ENCODE measurements around the gene TLNRD1.

Gene TLNRD1

DNA sequence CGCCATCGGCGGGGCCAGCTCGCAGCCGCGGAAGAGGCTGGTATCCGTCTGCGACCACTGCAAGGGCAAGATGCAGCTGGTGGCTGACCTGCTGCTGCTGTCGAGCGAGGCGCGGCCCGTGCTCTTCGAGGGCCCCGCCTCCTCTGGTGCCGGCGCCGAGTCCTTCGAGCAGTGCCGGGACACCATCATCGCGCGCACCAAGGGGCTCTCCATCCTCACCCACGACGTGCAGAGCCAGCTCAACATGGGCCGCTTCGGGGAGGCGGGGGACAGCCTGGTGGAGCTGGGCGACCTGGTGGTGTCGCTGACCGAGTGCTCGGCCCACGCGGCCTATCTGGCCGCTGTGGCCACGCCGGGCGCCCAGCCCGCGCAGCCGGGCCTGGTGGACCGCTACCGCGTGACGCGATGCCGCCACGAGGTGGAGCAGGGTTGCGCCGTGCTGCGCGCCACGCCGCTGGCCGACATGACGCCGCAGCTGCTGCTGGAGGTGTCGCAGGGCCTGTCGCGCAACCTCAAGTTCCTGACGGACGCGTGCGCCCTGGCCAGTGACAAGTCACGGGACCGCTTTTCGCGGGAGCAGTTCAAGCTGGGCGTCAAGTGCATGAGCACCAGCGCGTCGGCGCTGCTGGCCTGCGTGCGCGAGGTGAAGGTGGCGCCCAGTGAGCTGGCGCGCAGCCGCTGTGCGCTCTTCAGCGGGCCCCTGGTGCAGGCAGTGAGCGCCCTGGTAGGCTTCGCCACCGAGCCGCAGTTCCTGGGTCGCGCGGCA is 1.8 kb downstream of the TLNRD1 start:
- Mint-ChIP-seq H3K27me3 (no peaks in the 10 kb centered on the region), H3K36me3 (ENCODE audit: low read depth) (peaks cover 52% of the 10 kb centered on the region), H3K9me3 (peaks cover 1% of the 10 kb centered on the region), H3K4me1 (ENCODE audit: low read depth) (peaks cover 58% of the 10 kb centered on the region), H3K4me3 (peak overlapping the region; percentile 78), H3K27ac (peak overlapping the region; percentile 79)
- DNase-seq: no peak

DNA sequence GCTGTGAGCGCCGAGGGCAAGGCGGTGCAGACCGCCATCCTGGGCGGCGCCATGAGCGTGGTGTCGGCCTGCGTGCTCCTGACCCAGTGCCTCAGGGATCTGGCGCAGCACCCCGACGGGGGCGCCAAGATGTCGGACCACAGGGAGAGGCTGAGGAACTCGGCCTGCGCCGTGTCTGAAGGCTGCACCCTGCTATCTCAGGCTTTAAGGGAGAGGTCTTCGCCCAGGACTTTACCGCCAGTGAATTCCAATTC is 2.3 kb downstream of the TLNRD1 start:
- DNase-seq: no peak
- H3K27ac Mint-ChIP-seq: no peak overlapping the region
- peak overlapping the region; percentile 73 for H3K4me3 Mint-ChIP-seq
- H3K9me3 Mint-ChIP-seq: no peaks in the 10 kb centered on the region
- H3K36me3 Mint-ChIP-seq (ENCODE audit: low read depth): peaks cover 52% of the 10 kb centered on the region
- no peaks in the 10 kb centered on the region for H3K27me3 Mint-ChIP-seq
- H3K4me1 Mint-ChIP-seq (ENCODE audit: low read depth): peaks cover 62% of the 10 kb centered on the region

DNA sequence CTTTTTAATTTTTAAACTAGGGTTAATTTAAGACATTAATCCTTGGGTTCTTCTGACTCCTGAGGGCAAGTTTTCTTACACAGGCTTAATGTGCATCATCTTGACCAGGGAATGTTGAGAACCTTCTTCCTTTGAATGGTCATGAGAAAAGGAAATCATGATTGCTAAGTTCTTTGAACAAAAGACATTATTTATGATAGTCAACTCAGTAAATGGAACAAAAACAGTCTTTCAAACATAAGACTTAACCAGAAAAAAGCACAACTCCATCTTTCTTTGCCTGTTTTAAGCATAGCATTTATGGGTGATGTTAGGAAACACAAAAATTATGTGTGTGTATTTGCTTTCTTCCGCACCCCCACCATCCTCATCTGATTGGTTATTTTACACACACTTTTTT is 5.4 kb downstream of the TLNRD1 start:
- Mint-ChIP-seq H3K9me3 (no peaks in the 10 kb centered on the region), H3K36me3 (ENCODE audit: low read depth) (peaks cover 44% of the 10 kb centered on the region), H3K4me1 (ENCODE audit: low read depth) (peaks cover 70% of the 10 kb centered on the region)

DNA sequence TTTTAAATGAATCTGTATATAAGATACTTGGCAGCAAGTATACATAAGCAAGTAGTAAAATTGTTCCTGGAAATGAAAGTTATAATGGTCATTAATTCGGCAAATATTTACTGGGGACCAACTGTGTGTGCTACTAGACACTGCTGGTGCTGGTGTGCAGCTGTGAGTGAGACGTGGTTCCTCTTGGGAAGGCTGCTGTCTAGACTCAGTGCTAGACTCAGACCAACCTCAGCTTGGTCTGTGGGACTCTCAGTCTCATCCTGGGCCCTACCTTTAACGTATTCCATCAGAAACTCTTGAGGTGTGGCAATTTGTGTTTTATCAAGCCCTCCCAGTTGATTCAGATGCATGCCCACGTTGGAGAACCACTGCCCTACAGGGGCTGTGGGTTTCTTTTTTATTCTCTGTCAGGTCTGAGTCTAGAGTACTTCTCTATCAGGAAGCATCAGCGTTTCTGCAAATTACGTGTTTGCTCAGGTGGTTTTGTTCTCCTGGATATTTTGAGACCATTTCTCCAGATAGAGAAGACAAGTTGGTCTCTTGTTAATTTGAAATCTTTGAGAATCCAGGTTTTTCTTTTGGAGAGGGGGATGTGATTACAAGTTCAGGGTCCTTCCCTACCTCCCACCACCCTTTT is 6.8 kb downstream of the TLNRD1 start:
- no peak for DNase-seq
- Mint-ChIP-seq H3K4me3 (no peak overlapping the region), H3K27me3 (no peaks in the 10 kb centered on the region), H3K9me3 (no peaks in the 10 kb centered on the region), H3K36me3 (ENCODE audit: low read depth) (peaks cover 40% of the 10 kb centered on the region), H3K4me1 (ENCODE audit: low read depth) (peaks cover 76% of the 10 kb centered on the region), H3K27ac (peak overlapping the region; percentile 26)

More for the DNA sequence above, 5.4 kb downstream of the TLNRD1 start:
- H3K4me3 Mint-ChIP-seq: no peak overlapping the region
- H3K27me3 Mint-ChIP-seq: no peaks in the 10 kb centered on the region
- no peak overlapping the region for H3K27ac Mint-ChIP-seq
- DNase-seq: no peak

DNA sequence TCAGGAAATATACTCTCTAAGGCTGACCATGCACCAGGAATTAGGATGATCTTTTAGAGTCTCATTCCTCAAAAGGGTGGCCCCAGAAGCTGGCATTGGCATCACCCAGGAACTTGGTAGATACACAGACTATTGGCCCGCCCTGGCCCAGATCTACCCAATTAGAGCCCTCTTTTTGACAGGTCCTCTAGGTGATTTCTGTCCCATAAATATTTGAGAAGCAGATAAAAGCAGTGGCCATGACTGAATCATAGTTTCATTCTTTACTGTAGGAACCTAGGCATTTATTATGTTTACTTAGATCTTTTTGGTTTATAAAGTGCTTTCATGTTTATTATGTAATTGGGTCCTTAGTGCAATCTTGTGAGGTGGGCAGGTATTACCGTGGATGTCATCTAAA is 7.6 kb downstream of the TLNRD1 start:
- Mint-ChIP-seq H3K36me3 (ENCODE audit: low read depth) (peaks cover 37% of the 10 kb centered on the region), H3K27me3 (no peaks in the 10 kb centered on the region), H3K9me3 (no peaks in the 10 kb centered on the region), H3K4me3 (no peak overlapping the region), H3K4me1 (ENCODE audit: low read depth) (peaks cover 72% of the 10 kb centered on the region), H3K27ac (no peak overlapping the region)
- DNase-seq: no peak

DNA sequence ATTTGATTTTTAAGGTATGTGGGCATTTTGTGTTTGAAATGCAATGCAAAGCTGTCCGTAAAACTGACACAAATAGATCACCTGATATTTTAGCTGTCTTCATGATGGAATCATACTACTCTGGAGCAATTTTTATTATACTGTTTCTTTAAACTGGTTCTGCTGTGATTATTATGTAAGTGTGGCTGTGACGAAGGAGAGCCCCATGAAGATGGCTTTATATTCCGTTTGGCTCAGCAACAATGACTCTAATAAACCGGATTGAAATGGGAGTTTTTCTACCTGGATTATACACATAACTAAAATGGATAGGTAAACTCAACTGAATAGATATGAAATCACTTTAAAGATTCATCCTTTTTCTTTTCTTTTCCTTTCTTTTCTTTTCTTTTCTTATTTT is 9.4 kb downstream of the TLNRD1 start:
- Mint-ChIP-seq H3K27ac (no peak overlapping the region), H3K4me1 (ENCODE audit: low read depth) (peaks cover 59% of the 10 kb centered on the region), H3K27me3 (no peaks in the 10 kb centered on the region), H3K9me3 (no peaks in the 10 kb centered on the region), H3K36me3 (ENCODE audit: low read depth) (peaks cover 19% of the 10 kb centered on the region), H3K4me3 (no peak overlapping the region)
- DNase-seq: no peak

DNA sequence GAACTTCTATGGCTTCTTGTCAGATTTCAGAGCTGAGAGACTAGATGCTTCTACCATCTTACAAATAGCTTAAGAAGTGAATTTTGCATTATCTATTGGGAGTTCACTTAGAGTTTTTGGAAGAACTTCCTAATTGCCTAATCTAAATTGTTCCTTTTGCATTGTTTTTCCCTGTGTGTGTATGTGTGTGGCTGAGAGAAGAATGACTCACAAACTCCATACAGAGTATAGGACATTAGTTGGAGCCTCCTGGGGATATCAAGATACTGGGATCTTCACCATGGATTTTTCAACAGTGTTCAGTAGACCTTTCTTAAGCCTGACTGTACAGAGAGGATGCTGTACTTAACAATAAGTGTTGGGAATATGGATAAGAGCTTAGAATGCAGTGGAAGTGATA is 10.9 kb downstream of the TLNRD1 start:
- Mint-ChIP-seq H3K27me3 (no peaks in the 10 kb centered on the region), H3K4me1 (ENCODE audit: low read depth) (peaks cover 49% of the 10 kb centered on the region), H3K9me3 (no peaks in the 10 kb centered on the region), H3K27ac (no peak overlapping the region), H3K4me3 (no peak overlapping the region), H3K36me3 (ENCODE audit: low read depth) (peaks cover 6% of the 10 kb centered on the region)
- no peak for DNase-seq

DNA sequence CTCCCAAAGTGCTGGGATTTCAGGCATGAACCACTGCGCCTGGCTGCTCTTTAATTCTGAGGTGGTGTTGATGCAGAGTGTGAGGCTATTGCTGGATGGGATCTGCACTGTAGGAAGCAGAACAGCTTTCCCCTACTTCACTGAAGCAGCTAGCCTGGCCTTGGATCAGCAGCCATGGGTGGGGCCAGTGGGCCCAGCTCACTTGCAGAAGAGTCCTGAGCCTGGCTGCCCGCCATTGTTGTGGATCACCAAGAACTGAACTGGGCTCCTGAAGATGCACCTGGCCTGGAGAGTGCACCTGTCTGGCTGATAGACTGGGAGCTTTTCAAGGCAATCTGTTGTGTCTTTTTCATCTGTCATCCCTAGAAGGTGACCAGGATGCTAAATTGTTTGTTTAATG is 11.9 kb downstream of the TLNRD1 start:
- no peak overlapping the region for H3K27ac Mint-ChIP-seq
- H3K27me3 Mint-ChIP-seq: no peaks in the 10 kb centered on the region
- H3K36me3 Mint-ChIP-seq (ENCODE audit: low read depth): no peaks in the 10 kb centered on the region
- no peaks in the 10 kb centered on the region for H3K9me3 Mint-ChIP-seq
- no peak overlapping the region for H3K4me3 Mint-ChIP-seq
- DNase-seq: no peak
- peaks cover 45% of the 10 kb centered on the region for H3K4me1 Mint-ChIP-seq (ENCODE audit: low read depth)

DNA sequence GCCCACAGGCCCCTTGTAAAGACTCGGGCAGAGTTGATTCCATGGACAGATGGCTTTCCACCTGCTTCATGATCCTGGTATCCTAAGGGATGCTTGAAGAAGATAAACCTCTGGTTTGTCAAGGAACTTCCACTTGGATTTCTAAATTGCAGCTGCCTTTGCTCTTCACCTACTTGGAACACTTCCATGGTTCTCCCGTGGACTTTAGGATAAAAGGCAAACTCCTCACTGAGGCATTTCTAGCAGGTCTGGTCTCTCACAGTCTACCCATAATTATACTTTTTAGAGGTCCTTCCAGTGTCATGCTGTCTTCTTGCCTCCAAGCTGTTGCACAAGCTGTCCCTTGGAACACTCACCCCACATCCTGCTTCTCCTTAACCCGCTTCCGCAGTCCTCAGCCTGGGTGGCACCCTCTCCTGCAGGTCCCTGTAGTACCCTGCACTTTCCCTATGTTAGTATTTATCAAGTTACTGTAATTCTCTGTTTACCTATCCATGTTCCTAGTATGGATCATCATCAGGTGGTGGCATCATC is 12.7 kb downstream of the TLNRD1 start:
- DNase-seq: no peak
- H3K36me3 Mint-ChIP-seq (ENCODE audit: low read depth): no peaks in the 10 kb centered on the region
- no peak overlapping the region for H3K27ac Mint-ChIP-seq
- H3K9me3 Mint-ChIP-seq: no peaks in the 10 kb centered on the region
- no peaks in the 10 kb centered on the region for H3K27me3 Mint-ChIP-seq
- peaks cover 36% of the 10 kb centered on the region for H3K4me1 Mint-ChIP-seq (ENCODE audit: low read depth)
- H3K4me3 Mint-ChIP-seq: no peak overlapping the region

DNA sequence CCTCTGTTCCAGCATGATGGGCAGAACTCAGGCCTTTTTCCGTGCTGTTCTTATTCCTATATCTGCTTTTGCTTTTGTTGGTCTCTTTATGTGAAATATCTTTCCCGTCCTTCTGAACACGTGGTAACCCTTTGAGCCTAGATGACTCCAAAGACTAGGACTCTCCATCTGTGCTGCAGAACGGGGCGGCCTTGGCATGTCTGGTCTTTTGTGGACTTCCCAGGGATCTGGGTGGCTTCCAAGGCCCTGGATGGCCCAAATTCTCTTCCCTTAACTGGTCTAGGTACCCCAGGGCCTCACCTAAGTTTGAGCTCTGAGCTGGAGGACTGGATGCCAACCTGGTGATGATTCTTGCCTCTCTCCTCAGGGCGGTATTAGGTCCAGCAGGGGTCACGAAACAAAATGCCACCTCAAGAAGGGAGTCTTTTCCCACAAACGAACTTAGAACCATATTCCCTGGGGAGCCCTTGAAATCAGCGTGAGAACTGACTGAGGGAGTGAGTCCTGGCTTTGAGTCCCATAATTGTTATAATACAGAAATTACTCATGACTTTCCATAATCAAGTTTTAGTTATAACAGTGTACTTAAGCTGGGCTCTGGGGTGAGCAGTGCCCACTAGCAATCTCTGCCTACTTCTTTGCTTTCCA is 13.8 kb downstream of the TLNRD1 start:
- Mint-ChIP-seq H3K9me3 (no peaks in the 10 kb centered on the region), H3K36me3 (ENCODE audit: low read depth) (no peaks in the 10 kb centered on the region), H3K27ac (no peak overlapping the region), H3K4me1 (ENCODE audit: low read depth) (peaks cover 27% of the 10 kb centered on the region), H3K4me3 (no peak overlapping the region), H3K27me3 (no peaks in the 10 kb centered on the region)
- no peak for DNase-seq

DNA sequence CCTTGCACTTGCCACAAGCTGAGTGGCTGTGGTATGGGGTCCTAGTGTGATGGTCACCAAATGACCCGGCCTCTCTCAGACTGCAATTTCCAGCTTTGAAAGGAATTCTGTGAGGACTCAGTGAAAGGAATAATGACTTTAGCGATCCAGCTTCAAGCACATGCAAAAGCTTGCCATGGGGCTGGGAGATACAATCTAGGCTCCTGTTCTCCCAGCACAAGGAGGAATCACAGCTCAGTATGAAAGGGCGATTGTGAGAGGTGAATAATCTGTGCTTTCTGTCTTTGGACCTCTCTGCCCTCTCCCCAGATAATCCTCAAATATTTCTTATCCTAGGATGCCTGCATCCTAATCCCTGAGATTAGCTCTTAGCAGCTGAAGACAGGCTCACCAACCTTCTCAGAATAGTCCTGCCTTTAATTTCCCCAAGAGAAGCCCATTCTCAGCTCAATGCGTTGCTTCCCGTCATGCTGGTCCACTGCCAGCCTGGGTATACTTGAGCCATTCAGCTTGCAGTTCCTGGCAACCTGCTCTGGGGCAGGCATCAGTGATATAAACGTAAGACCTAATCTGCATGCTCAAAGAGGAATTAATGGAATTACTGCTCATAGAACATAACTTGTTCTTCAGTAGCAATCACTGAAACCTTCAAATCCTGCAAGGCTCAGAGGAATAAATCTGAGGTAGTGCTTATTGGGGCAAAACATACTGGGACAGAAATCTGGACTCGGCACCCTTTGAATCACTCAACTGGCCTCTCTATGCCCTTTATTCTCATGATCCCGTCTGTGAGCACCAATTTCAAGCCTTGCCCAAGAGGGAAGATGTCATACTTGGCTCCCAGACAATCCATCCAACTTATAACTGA is 15.1 kb downstream of the TLNRD1 start:
- peaks cover 21% of the 10 kb centered on the region for H3K4me1 Mint-ChIP-seq (ENCODE audit: low read depth)
- no peak overlapping the region for H3K27ac Mint-ChIP-seq
- no peak overlapping the region for H3K4me3 Mint-ChIP-seq
- no peaks in the 10 kb centered on the region for H3K36me3 Mint-ChIP-seq (ENCODE audit: low read depth)
- no peaks in the 10 kb centered on the region for H3K9me3 Mint-ChIP-seq
- no peak for DNase-seq
- H3K27me3 Mint-ChIP-seq: no peaks in the 10 kb centered on the region

DNA sequence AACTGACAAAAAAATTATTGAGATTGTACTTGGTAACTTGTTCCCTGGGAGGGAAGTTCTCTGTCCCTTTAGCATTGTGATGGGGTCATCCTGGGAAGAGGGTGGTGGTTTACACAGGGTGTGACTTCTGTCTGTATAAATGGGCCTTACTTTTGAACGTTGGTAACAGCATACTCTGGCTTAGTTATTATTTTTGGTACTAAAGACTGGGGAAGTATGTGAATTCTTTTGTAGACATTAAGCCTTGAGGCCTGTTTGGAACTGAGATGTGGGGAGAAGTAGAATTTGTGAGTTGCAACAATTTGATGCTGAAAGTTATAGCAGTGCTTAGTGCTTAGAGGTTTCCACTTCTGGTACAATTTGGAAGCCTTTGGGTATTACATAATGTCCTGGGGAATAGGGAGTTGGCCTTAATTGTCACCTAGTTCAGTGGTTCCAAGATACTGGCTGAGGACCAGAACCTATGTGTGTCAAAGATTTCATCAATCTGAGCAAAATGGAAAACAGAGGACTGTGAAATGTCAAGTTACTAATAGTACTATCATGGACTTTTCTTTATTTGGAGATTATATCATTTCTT is 15.9 kb downstream of the TLNRD1 start:
- peaks cover 16% of the 10 kb centered on the region for H3K4me1 Mint-ChIP-seq (ENCODE audit: low read depth)
- no peaks in the 10 kb centered on the region for H3K27me3 Mint-ChIP-seq
- no peak for DNase-seq
- H3K4me3 Mint-ChIP-seq: no peak overlapping the region
- H3K36me3 Mint-ChIP-seq (ENCODE audit: low read depth): no peaks in the 10 kb centered on the region
- H3K27ac Mint-ChIP-seq: no peak overlapping the region
- no peaks in the 10 kb centered on the region for H3K9me3 Mint-ChIP-seq

DNA sequence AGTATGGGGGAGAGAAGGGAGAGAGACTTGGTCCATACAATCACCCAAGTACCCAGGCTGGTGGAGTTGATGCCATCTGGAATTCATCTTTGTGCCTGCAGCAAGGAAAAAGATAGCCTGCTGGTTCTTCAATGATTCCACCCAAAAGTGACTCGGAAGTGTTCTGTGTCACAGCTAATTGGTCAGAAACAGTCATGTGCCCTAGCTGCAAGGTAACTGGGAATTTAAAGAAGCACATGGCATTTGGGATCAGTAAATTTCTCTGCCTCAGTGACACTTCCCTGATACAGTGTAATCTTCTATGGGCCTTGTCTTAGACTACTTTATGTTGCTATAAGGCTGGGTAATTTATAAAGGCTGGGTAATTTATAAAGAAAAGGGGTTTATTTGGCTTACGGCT is 17.5 kb downstream of the TLNRD1 start:
- H3K36me3 Mint-ChIP-seq (ENCODE audit: low read depth): no peaks in the 10 kb centered on the region
- H3K4me1 Mint-ChIP-seq (ENCODE audit: low read depth): peaks cover 18% of the 10 kb centered on the region
- no peaks in the 10 kb centered on the region for H3K27me3 Mint-ChIP-seq
- DNase-seq: no peak
- no peak overlapping the region for H3K27ac Mint-ChIP-seq
- no peak overlapping the region for H3K4me3 Mint-ChIP-seq
- H3K9me3 Mint-ChIP-seq: no peaks in the 10 kb centered on the region

DNA sequence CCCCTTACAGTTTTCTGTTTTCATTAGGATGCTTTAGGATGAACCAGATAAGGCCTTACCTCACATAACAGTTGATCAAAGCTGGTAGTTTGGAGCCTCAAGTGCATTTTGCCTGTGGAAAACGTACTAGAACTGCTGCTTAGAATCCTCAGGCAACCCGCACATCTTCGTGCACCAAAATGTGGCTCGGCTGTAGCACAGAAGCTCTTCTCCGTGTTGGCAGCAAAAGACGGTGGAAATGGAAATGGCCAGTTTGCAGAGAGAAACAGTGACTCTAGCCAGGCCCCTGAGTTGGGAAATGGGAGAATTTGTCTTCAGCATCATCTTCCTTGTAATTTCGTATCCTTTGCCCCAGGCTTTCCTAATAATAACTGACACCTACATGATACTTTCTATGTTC is 20.6 kb downstream of the TLNRD1 start:
- H3K27ac Mint-ChIP-seq: no peak overlapping the region
- no peak for DNase-seq
- no peaks in the 10 kb centered on the region for H3K36me3 Mint-ChIP-seq (ENCODE audit: low read depth)
- H3K9me3 Mint-ChIP-seq: no peaks in the 10 kb centered on the region
- no peaks in the 10 kb centered on the region for H3K27me3 Mint-ChIP-seq
- H3K4me1 Mint-ChIP-seq (ENCODE audit: low read depth): peaks cover 39% of the 10 kb centered on the region
- H3K4me3 Mint-ChIP-seq: no peak overlapping the region

All from activated T-cell treated with anti-CD3 and anti-CD28 coated beads, Interleukin-2, amount 50 U/mL, for 24 hours (primary cell).